K562 (cell line): ENCODE results near the gene SLC37A2. TPM values are rescaled to one million over a fixed set of nuclear protein-coding genes. Genes with fewer than 3 reads are reported as not detected.

ENCODE experiments used
- CBX2 ChIP-seq: fragments of 200-600 bp; sonication (generic); IDR thresholded peaks from one replicate; pipeline ENCODE4 v1.6.1; 2012; ENCODE audit warnings: mild to moderate bottlenecking, low read length, inconsistent platforms; ENCODE audit not compliant: insufficient read depth, poor library complexity, severe bottlenecking
- CC2D1A ChIP-seq: fragments of 450-650 bp; IDR thresholded peaks from 2 replicates; pipeline ENCODE4 v1.6.1; 2017; ENCODE audit warnings: mild to moderate bottlenecking
- CEBPB ChIP-seq: fragments of 450-650 bp; IDR thresholded peaks from 2 replicates; pipeline ENCODE4 v1.6.1; 2016; ENCODE audit warnings: missing genetic modification characterization, missing compliant biosample characterization
- CEBPG ChIP-seq, 3 experiments: fragments of 200-800 bp in 1 of 3; sonication (Bioruptor generic) in 1 of 3; sonication (generic) in 1 of 3; formaldehyde crosslinking in 1 of 3; IDR thresholded peaks in 2 of 3; conservative IDR thresholded peaks in 1 of 3; 2 replicates each; pipeline versions ENCODE4 v1.6.1 to v1.8.0; 2016 to 2022; ENCODE audit warnings: missing compliant biosample characterization in 2 of 3, missing genetic modification characterization in 2 of 3, mild to moderate bottlenecking in 1 of 3, missing genetic modification reagents in 1 of 3
- EP300 ChIP-seq: IDR thresholded peaks from 2 replicates; pipeline ENCODE4 v1.6.1; 2012; ENCODE audit warnings: low read length, improper control_type of control experiment
- ESRRA ChIP-seq: fragments of 450-650 bp; IDR thresholded peaks from 2 replicates; pipeline ENCODE4 v1.6.1; 2014; ENCODE audit warnings: low read depth, mild to moderate bottlenecking, moderate library complexity, borderline replicate concordance
- FOXM1 ChIP-seq, 2 experiments: fragments of 450-650 bp in 1 of 2; sonication (generic) in 1 of 2; formaldehyde crosslinking in 1 of 2; IDR thresholded peaks; 2 replicates each; pipeline versions ENCODE4 v1.6.1 to v1.9.0; 2017 to 2022; ENCODE audit warnings: low read depth in 2 of 2, mild to moderate bottlenecking in 2 of 2, missing genetic modification reagents in 1 of 2, moderate library complexity in 1 of 2
- HBP1 ChIP-seq: fragments of 450-650 bp; formaldehyde crosslinking; IDR thresholded peaks from 2 replicates; pipeline ENCODE4 v1.4.0; 2022; ENCODE audit warnings: missing genetic modification characterization
- IRF2 ChIP-seq: sonication (generic); formaldehyde crosslinking; IDR thresholded peaks from 2 replicates; pipeline ENCODE4 v1.8.1; 2022; ENCODE audit warnings: mild to moderate bottlenecking, missing genetic modification reagents
- KAT8 ChIP-seq: fragments of 450-650 bp; IDR thresholded peaks from 2 replicates; pipeline ENCODE4 v1.6.1; 2016; ENCODE audit warnings: low read depth, mild to moderate bottlenecking
- PHB2 ChIP-seq: fragments of 450-650 bp; IDR thresholded peaks from 2 replicates; pipeline ENCODE4 v1.6.1; 2017; ENCODE audit warnings: low read depth
- POLR2AphosphoS5 ChIP-seq: IDR thresholded peaks from 2 replicates; pipeline ENCODE4 v1.6.1; 2011; ENCODE audit warnings: mild to moderate bottlenecking, low read depth, low read length, moderate library complexity; ENCODE audit not compliant: control insufficient read depth, insufficient read depth
- RCOR1 ChIP-seq, 2 experiments: IDR thresholded peaks; 2 replicates each; pipeline ENCODE4 v1.6.1; 2012; ENCODE audit warnings: low read depth in 2 of 2, low read length in 2 of 2, borderline replicate concordance in 1 of 2, improper control_type of control experiment in 1 of 2
- RNF2 ChIP-seq: sonication (generic); IDR thresholded peaks from 2 replicates; pipeline ENCODE4 v1.6.1; 2016
- SMARCA5 ChIP-seq: fragments of 450-650 bp; IDR thresholded peaks from 2 replicates; pipeline ENCODE4 v1.6.1; 2016
- SP2 ChIP-seq: IDR thresholded peaks from 2 replicates; pipeline ENCODE4 v1.6.1; 2011; ENCODE audit warnings: mild to moderate bottlenecking, low read depth, low read length, moderate library complexity; ENCODE audit not compliant: poor library complexity, severe bottlenecking; ENCODE audit errors: extremely low read depth
- TEAD1 ChIP-seq, 2 experiments: fragments of 450-650 bp in 1 of 2; sonication (generic) in 1 of 2; formaldehyde crosslinking; IDR thresholded peaks; 2 replicates each; pipeline versions ENCODE4 v1.4.0 to v1.8.0; 2020 to 2022; ENCODE audit warnings: mild to moderate bottlenecking in 2 of 2, missing genetic modification reagents in 1 of 2
- TEAD2 ChIP-seq: fragments of 450-650 bp; IDR thresholded peaks from 2 replicates; pipeline ENCODE4 v1.6.1; 2016; ENCODE audit warnings: missing genetic modification characterization, control low read depth, missing compliant biosample characterization
- ZBTB17 ChIP-seq: fragments of 450-650 bp; formaldehyde crosslinking; IDR thresholded peaks from 2 replicates; pipeline ENCODE4 v1.4.0; 2020; ENCODE audit warnings: mild to moderate bottlenecking
- ZBTB2 ChIP-seq: fragments of 450-650 bp; IDR thresholded peaks from 2 replicates; pipeline ENCODE4 v1.6.1; 2016; ENCODE audit warnings: antibody characterized with exemption
- ZNF449 ChIP-seq: fragments of 250-450 bp; sonication (Bioruptor Pico); IDR thresholded peaks from 2 replicates; pipeline ENCODE4 v1.8.0; 2022; ENCODE audit warnings: moderate library complexity, mild to moderate bottlenecking, inconsistent platforms
- ZNF764 ChIP-seq: fragments of 250-450 bp; sonication (Bioruptor Pico); IDR thresholded peaks from 2 replicates; pipeline ENCODE4 v1.4.0; 2020; ENCODE audit warnings: low read depth, mild to moderate bottlenecking, moderate library complexity
- ZSCAN29 ChIP-seq: fragments of 450-650 bp; IDR thresholded peaks from 2 replicates; pipeline ENCODE4 v1.6.1; 2017
- polyA plus RNA-seq, 8 experiments: library from polyadenylated mRNA; depleted of rRNA in 4 of 8; stranded (reverse) in 5 of 8; unstranded in 3 of 8; fragments of >200 nt; fragmentation: Nextera tagmentation in 2 of 8; fragmentation: Illumina TruSeq in 1 of 8; extraction: Ambion mirVana in 2 of 8; extraction: Trizol in 1 of 8; gene quantifications; 2 replicates each; pipeline versions ENCODE4 v1.2.1 to v1.2.3, GENCODE V29; 2011 to 2014; ENCODE audit warnings: inconsistent platforms in 1 of 8, missing spikeins in 1 of 8
- total RNA-seq, 7 experiments: library from RNA; depleted of rRNA in 6 of 7; stranded (reverse); fragments of >200 nt in 6 of 7; fragmentation: Illumina TruSeq in 2 of 7; extraction: Trizol in 2 of 7; gene quantifications; 2 replicates each; pipeline versions ENCODE4 v1.2.1 to v1.2.3, GENCODE V29; 2011 to 2021; ENCODE audit warnings: low replicate concordance in 1 of 7

SLC37A2 gene
- total and polyA plus RNA-seq, 9 of the 15 experiments (the other 6 are each of a cell fraction or from before 2014, with no cell fraction given), result 0.01 to 1.2 (median 0.52) TPM

- TF ChIP-seq ZBTB2 (peak; percentile 58; the same call in 1 of the 2 replicates), ESRRA (no peak), RNF2 (0 out of 2 replicates have a peak, but pooled peaks have one; percentile 50), CBX2 (no peak), ZNF449 (CRISPR knock-in tag) (peak; percentile 58; the same call in 1 of the 2 replicates), POLR2AphosphoS5 (peak; percentile 72; the same call in 1 of the 2 replicates), FOXM1 (IDR thresholded peaks at IDR 0.05; ENCODE audit: low read depth) (peak; percentile 63), FOXM1 (CRISPR knock-in tag; IDR thresholded peaks at IDR 0.05; ENCODE audit: low read depth) (no peak), CEBPB (tag) (peak; percentile 88), PHB2 (peak; percentile 43; the same call in 1 of the 2 replicates), TEAD1 (CRISPR knock-in tag; IDR thresholded peaks at IDR 0.05) (0 out of 4 replicates have a peak, but pooled peaks of 1 of the 2 experiments have one; percentile 15), SMARCA5 (no peak), RCOR1 (IDR thresholded peaks at IDR 0.05; ENCODE audit: borderline replicate concordance in 1 of 2, low read depth in 2 of 2, low read length in 2 of 2) (peak in 1 of 2 experiments; percentile 83; a peak in 2 of 4 replicates), KAT8 (no peak), CEBPG (CRISPR knock-in tag; IDR thresholded peaks at IDR 0.05) (peak; percentile 44; the same call in 1 of the 2 replicates), CEBPG (tag; conservative IDR thresholded peaks at IDR 0.05 in 1 of 2, IDR thresholded peaks at IDR 0.05 in 1 of 2) (0 out of 4 replicates have a peak, but pooled peaks of 1 of the 2 experiments have one; percentile 22), EP300 (peak; percentile 85), CC2D1A (peak; percentile 41; the same call in 1 of the 2 replicates), ZBTB17 (CRISPR knock-in tag) (no peak), ZSCAN29 (no peak), HBP1 (no peak), TEAD2 (tag) (no peak), SP2 (no peak), IRF2 (CRISPR knock-in tag) (no peak), ZNF764 (no peak)
Measured at GRCh38 chr11:125074511-125075241, 11.6 kb downstream of the SLC37A2 start (continued).
